ENCODE measurements around the gene DCUN1D2.
A peak's percentile ranks its signal among the peaks of the same experiment; 100 is the strongest.
"Not testable (repeated sequence)": the region's sequence is repeated elsewhere in the genome, so short reads cannot be mapped to it uniquely, and the experiment has no call there.

Gene DCUN1D2

GRCh38 chr13:113464476-113464875 is 26.0 kb downstream of the DCUN1D2 start:
- no peak for DNase-seq

GRCh38 chr13:113461022-113461751 is 29.3 kb downstream of the DCUN1D2 start:
- no peak for DNase-seq

- DNase-seq: no peak
Observed at GRCh38 chr13:113460599-113460998, 29.9 kb downstream of the DCUN1D2 start.

GRCh38 chr13:113460064-113460555 is 30.4 kb downstream of the DCUN1D2 start:
- no peak for DNase-seq

GRCh38 chr13:113458253-113459065 is 32.1 kb downstream of the DCUN1D2 start:
- DNase-seq: peak; percentile 26

GRCh38 chr13:113457510-113457909 is 33.0 kb downstream of the DCUN1D2 start:
- no peak for DNase-seq

- DNase-seq: no peak
Observed at GRCh38 chr13:113456116-113456702, 34.3 kb downstream of the DCUN1D2 start.

- no peak for DNase-seq
Observed at GRCh38 chr13:113455384-113455783, 35.1 kb downstream of the DCUN1D2 start.

GRCh38 chr13:113454936-113455335 is 35.6 kb downstream of the DCUN1D2 start:
- DNase-seq: no peak

- DNase-seq: no peak
Observed at GRCh38 chr13:113452942-113453901, 37.3 kb downstream of the DCUN1D2 start, which contains the start of gene ADPRHL1. ADPRHL1 (minus strand) TSS chr13:113453488; CDS start chr13:113453437, 51 bp downstream.

- no peak for DNase-seq
Observed at GRCh38 chr13:113452466-113452865, 38.0 kb downstream of the DCUN1D2 start.

GRCh38 chr13:113451951-113452421 is 38.5 kb downstream of the DCUN1D2 start:
- no peak for DNase-seq

- DNase-seq: peak; percentile 14
Observed at GRCh38 chr13:113450861-113451620, 39.5 kb downstream of the DCUN1D2 start.

GRCh38 chr13:113450348-113450744 is 40.2 kb downstream of the DCUN1D2 start:
- not testable (repeated sequence) for DNase-seq

GRCh38 chr13:113449693-113450347 is 40.7 kb downstream of the DCUN1D2 start:
- DNase-seq: no peak

- no peak for DNase-seq
Observed at GRCh38 chr13:113448885-113449692, 41.4 kb downstream of the DCUN1D2 start.

GRCh38 chr13:113448545-113448884 is 42.0 kb downstream of the DCUN1D2 start:
- no peak for DNase-seq

GRCh38 chr13:113447596-113447995 is 42.9 kb downstream of the DCUN1D2 start:
- no peak for DNase-seq

- DNase-seq: no peak
Observed at GRCh38 chr13:113446488-113446854, 44.0 kb downstream of the DCUN1D2 start.

Measured in fibroblast of skin of abdomen (primary cell).